ENCODE results near the gene CCDC71L. TPM values are rescaled to one million over a fixed set of nuclear protein-coding genes. Genes with fewer than 3 reads are reported as not detected.
A peak's percentile ranks its signal among the peaks of the same experiment; 100 is the strongest.

Gene CCDC71L
- total and polyA plus RNA-seq, 2 of the 4 experiments (the other 2 are of a cell fraction), result 19.7 to 20.6 TPM

DNA sequence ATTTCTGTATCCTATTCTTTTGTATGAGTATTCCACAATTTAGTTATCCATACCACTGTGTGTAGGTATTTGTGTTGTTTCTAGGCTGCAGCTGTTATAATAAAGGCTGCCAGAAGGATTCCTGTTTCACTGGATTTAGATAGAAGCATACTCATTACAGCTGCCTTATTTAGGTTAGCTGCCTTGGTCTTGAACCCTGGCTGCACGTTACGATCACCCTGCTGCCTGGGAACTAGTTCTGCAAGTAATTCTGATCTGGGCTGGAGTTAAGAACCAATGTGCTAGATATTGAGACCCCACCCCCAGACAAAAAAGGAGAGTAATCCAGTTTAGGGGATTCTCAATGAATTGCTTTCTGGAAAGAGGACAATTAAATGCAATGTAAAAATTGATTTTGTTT, 43.1 kb downstream of the CCDC71L start:
- H3K4ac ChIP-seq (ENCODE audit: low read depth, low read length), result peak overlapping the region; percentile 44
- no peak overlapping the region for H2AFZ ChIP-seq (replicated peaks; ENCODE audit: low read length, poor library complexity)
- H3K9me3 ChIP-seq (ENCODE audit: control insufficient read depth, insufficient read depth, low read length), result peaks cover 7% of the 10 kb centered on the region; the same call in 1 of the 2 replicates
- peak; percentile 28; the same call in 1 of the 2 replicates for ATAC-seq (ENCODE audit: low read depth)
- no CpG with 5 or more reads among the region's 2 CpGs for WGBS, 2 experiments (ENCODE audit: extremely low coverage in 2 of 2, insufficient read length in 1 of 2)
- no peaks in the 10 kb centered on the region for H4K20me1 ChIP-seq (ENCODE audit: insufficient read depth, low read length)
- 0 out of 2 replicates have a peak overlapping the region, but pooled peaks have one; percentile 12 for H3K23ac ChIP-seq (ENCODE audit: low read depth, low read length)
- H2AK9ac ChIP-seq (replicated peaks; ENCODE audit: low read depth, low read length, poor library complexity), result no peak overlapping the region
- peak overlapping the region; percentile 48 for H2BK120ac ChIP-seq (ENCODE audit: low read depth, low read length)
- no peak overlapping the region for H2AK5ac ChIP-seq (ENCODE audit: low read depth, low read length)
- H2BK20ac ChIP-seq (ENCODE audit: low read depth, low read length), result peak overlapping the region; percentile 60
- peak overlapping the region; percentile 20 for H2BK5ac ChIP-seq (ENCODE audit: low read depth, low read length, poor library complexity, severe bottlenecking)
- H3K56ac ChIP-seq (ENCODE audit: extremely low read depth, insufficient read depth, low read length), result no peak overlapping the region
- CTCF ChIA-PET, result interaction anchor here (0.7 to 1.2 kb wide), 2 partner anchors 119 to 441 kb away, joined by 4 read pairs; no protein-coding TSS in a partner anchor
- no peak overlapping the region for H4K5ac ChIP-seq (ENCODE audit: low read depth, low read length)
- dilution Hi-C loops (cut with HindIII; ENCODE audit: low sequenced_read_pairs, unreplicated experiment), result no loop called here
- no peak overlapping the region for H3K14ac ChIP-seq (replicated peaks; ENCODE audit: low read depth, low read length)
- peaks cover 0 to under 1% of the 10 kb centered on the region in 2 experiments; a peak in 1 of 4 replicates for H3K79me1 ChIP-seq (ENCODE audit: low read depth in 1 of 2, low read length in 2 of 2)
- no TSS peak for BruUV-seq (replicated peaks)
- H3K4me3 ChIP-seq (ENCODE audit: insufficient read depth, low read depth, low read length), result no peak overlapping the region
- H3K27ac ChIP-seq (ENCODE audit: insufficient read depth, low read length), result no peak overlapping the region
- H3K36me3 ChIP-seq (ENCODE audit: control insufficient read depth, insufficient read depth, low read length), result no peaks in the 10 kb centered on the region
- peaks cover 16% of the 10 kb centered on the region for H3K4me1 ChIP-seq (ENCODE audit: control insufficient read depth, insufficient read depth, low read length)
- peak overlapping the region in 1 of 2 experiments; percentile 17; a peak in 1 of 4 replicates for H4K8ac ChIP-seq (ENCODE audit: low read depth in 2 of 2, low read length in 2 of 2)
- intact Hi-C loops (cut with micrococcal nuclease), result loop anchor here (5.0 kb wide), 1 partner anchor 34 kb away; no protein-coding TSS in a partner anchor
- H3K18ac ChIP-seq (ENCODE audit: low read depth, low read length), result no peak overlapping the region
- POLR2A ChIA-PET (ENCODE audit: unreplicated experiment), result no interaction called here
- peak; percentile 29 for DNase-seq
- H3K9me1 ChIP-seq (ENCODE audit: insufficient read depth, low read length), result no peaks in the 10 kb centered on the region
- no peak for TF ChIP-seq BHLHE40 (IDR thresholded peaks at IDR 0.05; ENCODE audit: low read depth, low read length)
- TF ChIP-seq, protein P1, sequence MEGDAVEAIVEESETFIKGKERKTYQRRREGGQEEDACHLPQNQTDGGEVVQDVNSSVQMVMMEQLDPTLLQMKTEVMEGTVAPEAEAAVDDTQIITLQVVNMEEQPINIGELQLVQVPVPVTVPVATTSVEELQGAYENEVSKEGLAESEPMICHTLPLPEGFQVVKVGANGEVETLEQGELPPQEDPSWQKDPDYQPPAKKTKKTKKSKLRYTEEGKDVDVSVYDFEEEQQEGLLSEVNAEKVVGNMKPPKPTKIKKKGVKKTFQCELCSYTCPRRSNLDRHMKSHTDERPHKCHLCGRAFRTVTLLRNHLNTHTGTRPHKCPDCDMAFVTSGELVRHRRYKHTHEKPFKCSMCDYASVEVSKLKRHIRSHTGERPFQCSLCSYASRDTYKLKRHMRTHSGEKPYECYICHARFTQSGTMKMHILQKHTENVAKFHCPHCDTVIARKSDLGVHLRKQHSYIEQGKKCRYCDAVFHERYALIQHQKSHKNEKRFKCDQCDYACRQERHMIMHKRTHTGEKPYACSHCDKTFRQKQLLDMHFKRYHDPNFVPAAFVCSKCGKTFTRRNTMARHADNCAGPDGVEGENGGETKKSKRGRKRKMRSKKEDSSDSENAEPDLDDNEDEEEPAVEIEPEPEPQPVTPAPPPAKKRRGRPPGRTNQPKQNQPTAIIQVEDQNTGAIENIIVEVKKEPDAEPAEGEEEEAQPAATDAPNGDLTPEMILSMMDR (conservative IDR thresholded peaks at IDR 0.05; ENCODE audit: low read depth, low read length), result no peak
- TF ChIP-seq FOS (IDR thresholded peaks at IDR 0.05; ENCODE audit: low read depth, low read length), result no peak
- TF ChIP-seq MAFK (IDR thresholded peaks at IDR 0.05; ENCODE audit: low read depth, low read length), result no peak
- no peak for TF ChIP-seq SMC3 (IDR thresholded peaks at IDR 0.05; ENCODE audit: low read depth, low read length)
- no peak for TF ChIP-seq RAD21 (IDR thresholded peaks at IDR 0.05; ENCODE audit: low read length)
- TF ChIP-seq, protein P2, sequence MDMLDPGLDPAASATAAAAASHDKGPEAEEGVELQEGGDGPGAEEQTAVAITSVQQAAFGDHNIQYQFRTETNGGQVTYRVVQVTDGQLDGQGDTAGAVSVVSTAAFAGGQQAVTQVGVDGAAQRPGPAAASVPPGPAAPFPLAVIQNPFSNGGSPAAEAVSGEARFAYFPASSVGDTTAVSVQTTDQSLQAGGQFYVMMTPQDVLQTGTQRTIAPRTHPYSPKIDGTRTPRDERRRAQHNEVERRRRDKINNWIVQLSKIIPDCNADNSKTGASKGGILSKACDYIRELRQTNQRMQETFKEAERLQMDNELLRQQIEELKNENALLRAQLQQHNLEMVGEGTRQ (IDR thresholded peaks at IDR 0.05; ENCODE audit: low read depth, low read length), result no peak
- TF ChIP-seq POLR2A (IDR thresholded peaks at IDR 0.05; ENCODE audit: low read depth, low read length), result no peak
- TF ChIP-seq, protein P3, sequence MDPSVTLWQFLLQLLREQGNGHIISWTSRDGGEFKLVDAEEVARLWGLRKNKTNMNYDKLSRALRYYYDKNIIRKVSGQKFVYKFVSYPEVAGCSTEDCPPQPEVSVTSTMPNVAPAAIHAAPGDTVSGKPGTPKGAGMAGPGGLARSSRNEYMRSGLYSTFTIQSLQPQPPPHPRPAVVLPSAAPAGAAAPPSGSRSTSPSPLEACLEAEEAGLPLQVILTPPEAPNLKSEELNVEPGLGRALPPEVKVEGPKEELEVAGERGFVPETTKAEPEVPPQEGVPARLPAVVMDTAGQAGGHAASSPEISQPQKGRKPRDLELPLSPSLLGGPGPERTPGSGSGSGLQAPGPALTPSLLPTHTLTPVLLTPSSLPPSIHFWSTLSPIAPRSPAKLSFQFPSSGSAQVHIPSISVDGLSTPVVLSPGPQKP (IDR thresholded peaks at IDR 0.05; ENCODE audit: borderline replicate concordance, low read depth, low read length), result no peak
- no peak for TF ChIP-seq MAZ (IDR thresholded peaks at IDR 0.05; ENCODE audit: borderline replicate concordance, low read depth, low read length)
- TF ChIP-seq MXI1 (IDR thresholded peaks at IDR 0.05; ENCODE audit: borderline replicate concordance, low read depth, low read length), result no peak
- in situ Hi-C loops (cut with MboI; ENCODE audit: low sequenced_read_pairs), result no loop called here
- no peak overlapping the region; the same call in 2 of the 3 replicates for H2BK15ac ChIP-seq (ENCODE audit: low read depth, low read length)
- no peak overlapping the region for H3K9ac ChIP-seq (ENCODE audit: low read depth, low read length)
- H3K4me2 ChIP-seq (ENCODE audit: low read depth, low read length), result 0 out of 2 replicates have a peak overlapping the region, but pooled peaks have one; percentile 14
- no peaks in the 10 kb centered on the region for H3K27me3 ChIP-seq (ENCODE audit: control insufficient read depth, insufficient read depth, low read length)
- H4K91ac ChIP-seq (ENCODE audit: insufficient read depth, low read depth, low read length), result no peak overlapping the region; the same call in 1 of the 2 replicates

All from IMR-90 (cell line).